ENCODE data around the gene HINT3.
A peak's percentile ranks its signal among the peaks of the same experiment; 100 is the strongest.

Gene HINT3

GRCh38 chr6:125918681-125919566 lies 37.6 kb upstream of the HINT3 start:
- no peak for TF ChIP-seq CTCF (IDR thresholded peaks at IDR 0.05; ENCODE audit: insufficient read depth, low read depth, low read length, missing control alignments)
- H3K4me3 ChIP-seq (ENCODE audit: low read length) = peak overlapping the region; percentile 66

GRCh38 chr6:125919618-125920017 lies 37.0 kb upstream of the HINT3 start:
- H3K4me3 ChIP-seq (ENCODE audit: low read length) = peak overlapping the region; percentile 66
- no peak for DNase-seq (ENCODE audit: low read depth)
- no peak for TF ChIP-seq CTCF (IDR thresholded peaks at IDR 0.05; ENCODE audit: insufficient read depth, low read depth, low read length, missing control alignments)

More at GRCh38 chr6:125918681-125919566, 37.6 kb upstream of the HINT3 start:
- DNase-seq (ENCODE audit: low read depth) = peak; percentile 94

GRCh38 chr6:125922322-125922860 lies 34.2 kb upstream of the HINT3 start:
- no peak for TF ChIP-seq CTCF (IDR thresholded peaks at IDR 0.05; ENCODE audit: insufficient read depth, low read depth, low read length, missing control alignments)
- H3K4me3 ChIP-seq (ENCODE audit: low read length) = no peak overlapping the region
- no peak for DNase-seq (ENCODE audit: low read depth)

GRCh38 chr6:125923366-125923877 lies 33.1 kb upstream of the HINT3 start:
- no peak for DNase-seq (ENCODE audit: low read depth)
- TF ChIP-seq CTCF (IDR thresholded peaks at IDR 0.05; ENCODE audit: insufficient read depth, low read depth, low read length, missing control alignments) = no peak
- no peak overlapping the region for H3K4me3 ChIP-seq (ENCODE audit: low read length)

GRCh38 chr6:125924169-125924568 lies 32.4 kb upstream of the HINT3 start:
- peak; percentile 92 for DNase-seq (ENCODE audit: low read depth)
- no peak overlapping the region for H3K4me3 ChIP-seq (ENCODE audit: low read length)
- no peak for TF ChIP-seq CTCF (IDR thresholded peaks at IDR 0.05; ENCODE audit: insufficient read depth, low read depth, low read length, missing control alignments)

GRCh38 chr6:125924697-125925358 lies 31.7 kb upstream of the HINT3 start:
- no peak overlapping the region for H3K4me3 ChIP-seq (ENCODE audit: low read length)
- no peak for TF ChIP-seq CTCF (IDR thresholded peaks at IDR 0.05; ENCODE audit: insufficient read depth, low read depth, low read length, missing control alignments)
- no peak for DNase-seq (ENCODE audit: low read depth)
